Breast epithelium (tissue), 4 donors: ENCODE measurements around the gene MT1E. TPM values are rescaled to one million over a fixed set of nuclear protein-coding genes. Genes with fewer than 3 reads are reported as not detected.

Source experiments
- DNase-seq, 2 donors: peaks; one replicate each; pipeline ENCODE4 v3.0.0-alpha.2; 2019; ENCODE audit warnings: low spot score in 2 of 2
- H3K27ac ChIP-seq, 2 donors: fragments of 200-600 bp; sonication (generic) in 1 of 2; one replicate each; pipeline ENCODE4 v1.5.1; 2016 to 2019; ENCODE audit warnings: mild to moderate bottlenecking in 1 of 2
- H3K27me3 ChIP-seq, 2 donors: fragments of 200-600 bp; sonication (generic) in 1 of 2; one replicate each; pipeline versions ENCODE4 v1.5.1 to v1.6.0; 2017 to 2019; ENCODE audit warnings: control low read depth in 1 of 2, mild to moderate bottlenecking in 1 of 2
- H3K36me3 ChIP-seq: fragments of 200-600 bp; one replicate; pipeline ENCODE4 v1.5.1; 2019
- H3K4me1 ChIP-seq, 2 donors: fragments of 200-600 bp; sonication (generic); one replicate each; pipeline ENCODE4 v1.5.1; 2016 to 2019; ENCODE audit warnings: control low read depth in 1 of 2
- H3K4me3 ChIP-seq, 3 donors: fragments of 200-600 bp; sonication (generic); 1 replicate in 2 of 3; 2 replicates in 1 of 3; pipeline ENCODE4 v1.5.1; 2016 to 2019; ENCODE audit warnings: mild to moderate bottlenecking in 3 of 3, moderate library complexity in 2 of 3
- H3K9me3 ChIP-seq, 2 donors: fragments of 200-600 bp; sonication (generic) in 1 of 2; one replicate each; pipeline ENCODE4 v1.5.1; 2016 to 2019; ENCODE audit warnings: control low read depth in 1 of 2
- POLR2A ChIP-seq: fragments of 450-650 bp; IDR thresholded peaks from one replicate; pipeline ENCODE4 v1.6.1; 2016; ENCODE audit warnings: antibody characterized with exemption, mild to moderate bottlenecking, moderate library complexity
- POLR2AphosphoS5 ChIP-seq, 3 donors: sonication (generic); formaldehyde crosslinking; IDR thresholded peaks; one replicate each; pipeline ENCODE4 v1.6.1; 2017; ENCODE audit warnings: antibody characterized with exemption in 3 of 3
- intact Hi-C: fragments of 100-400 bp; cut with DNase I; formaldehyde crosslinking; loops from one replicate; pipeline ENCODE4 v1.15.1; 2023; ENCODE audit warnings: low total_unique reads
- total RNA-seq, 3 donors: library from RNA; depleted of rRNA; stranded (reverse); fragments of >200 nt; gene quantifications; one replicate each; pipeline ENCODE4 v1.1.0, GENCODE V29; 2016
- TF ChIP-seq, protein P1 (sequence below), 3 donors: fragments of 450-650 bp; IDR thresholded peaks; one replicate each; pipeline ENCODE4 v1.5.1; 2016 to 2017; ENCODE audit warnings: antibody characterized with exemption in 3 of 3, mild to moderate bottlenecking in 3 of 3, moderate library complexity in 3 of 3

MT1E gene
- total RNA-seq, 3 donors from 2014 or later: 284 to 698 (median 513) TPM

DNA sequence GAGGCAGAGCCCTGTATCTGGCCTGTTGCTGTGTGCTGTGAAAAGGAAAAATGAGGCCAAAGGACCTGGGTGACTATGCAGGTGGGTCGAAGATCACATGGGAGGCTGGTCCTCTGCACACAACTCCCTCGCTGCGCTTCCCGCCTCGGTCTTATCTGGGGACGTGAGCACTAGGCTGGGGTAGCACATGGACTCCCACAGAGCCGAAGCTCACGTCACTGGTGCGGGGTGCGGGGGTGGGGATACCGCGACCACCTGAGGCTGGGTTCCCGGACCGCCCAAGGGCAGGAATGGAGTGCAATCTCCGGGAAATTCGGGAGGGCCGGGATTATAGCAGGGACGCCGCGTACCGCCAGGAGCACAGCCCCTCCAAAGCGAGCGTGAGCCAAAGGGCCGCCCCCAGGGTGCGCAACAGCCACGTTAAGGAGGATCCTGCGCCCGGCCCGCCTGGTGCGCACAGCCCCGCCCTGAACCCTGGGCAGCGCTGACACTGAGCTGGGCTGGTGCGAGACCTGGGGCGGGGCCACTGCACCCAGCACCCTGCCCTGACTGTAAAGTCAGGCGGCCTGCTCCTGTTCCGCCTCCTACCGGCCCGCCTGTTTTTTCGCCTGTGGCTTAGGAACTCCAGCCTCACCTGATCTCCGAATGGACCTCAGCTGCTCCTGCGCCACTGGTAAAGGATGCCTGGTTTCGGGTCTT lies 17.6 kb downstream of the MT1E start:
- Histone ChIP-seq H3K4me1 (no peaks in the 10 kb centered on the region), H3K36me3 (no peaks in the 10 kb centered on the region), H3K4me3 (peak overlapping the region; percentile 9 to 64 (median 51)), H3K27ac (peak overlapping the region in 1 of 2 donors; percentile 80), H3K9me3 (no peaks in the 10 kb centered on the region), H3K27me3 (peaks cover 0 to 4% of the 10 kb centered on the region in 2 donors)
- peak; percentile 59 to 75 for DNase-seq
- TF ChIP-seq, protein P1, sequence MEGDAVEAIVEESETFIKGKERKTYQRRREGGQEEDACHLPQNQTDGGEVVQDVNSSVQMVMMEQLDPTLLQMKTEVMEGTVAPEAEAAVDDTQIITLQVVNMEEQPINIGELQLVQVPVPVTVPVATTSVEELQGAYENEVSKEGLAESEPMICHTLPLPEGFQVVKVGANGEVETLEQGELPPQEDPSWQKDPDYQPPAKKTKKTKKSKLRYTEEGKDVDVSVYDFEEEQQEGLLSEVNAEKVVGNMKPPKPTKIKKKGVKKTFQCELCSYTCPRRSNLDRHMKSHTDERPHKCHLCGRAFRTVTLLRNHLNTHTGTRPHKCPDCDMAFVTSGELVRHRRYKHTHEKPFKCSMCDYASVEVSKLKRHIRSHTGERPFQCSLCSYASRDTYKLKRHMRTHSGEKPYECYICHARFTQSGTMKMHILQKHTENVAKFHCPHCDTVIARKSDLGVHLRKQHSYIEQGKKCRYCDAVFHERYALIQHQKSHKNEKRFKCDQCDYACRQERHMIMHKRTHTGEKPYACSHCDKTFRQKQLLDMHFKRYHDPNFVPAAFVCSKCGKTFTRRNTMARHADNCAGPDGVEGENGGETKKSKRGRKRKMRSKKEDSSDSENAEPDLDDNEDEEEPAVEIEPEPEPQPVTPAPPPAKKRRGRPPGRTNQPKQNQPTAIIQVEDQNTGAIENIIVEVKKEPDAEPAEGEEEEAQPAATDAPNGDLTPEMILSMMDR (IDR thresholded peaks at IDR 0.05): peak; percentile 28 to 29 (median 28)
- TF ChIP-seq POLR2AphosphoS5 (IDR thresholded peaks at IDR 0.05): peak in 1 of 3 donors; percentile 75
- no peak for TF ChIP-seq POLR2A
- intact Hi-C loops: no loop called here

DNA sequence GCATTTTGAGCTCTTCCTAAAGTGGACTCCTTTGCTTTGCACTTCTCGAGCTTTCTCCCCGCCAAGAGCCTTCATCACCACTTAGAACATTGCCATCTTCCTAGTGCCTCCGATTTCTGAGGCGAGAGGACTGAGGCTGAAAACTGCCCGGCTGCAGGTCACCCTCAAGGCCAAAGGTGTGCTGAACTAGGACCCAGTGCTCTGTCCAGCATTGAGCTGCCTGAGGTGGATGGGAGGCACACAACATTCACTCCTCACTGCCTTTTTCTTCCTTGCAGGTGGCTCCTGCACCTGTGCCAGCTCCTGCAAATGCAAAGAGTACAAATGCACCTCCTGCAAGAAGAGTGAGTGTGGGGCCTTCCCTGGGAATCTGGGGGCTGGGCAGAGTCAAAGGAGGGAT lies 18.3 kb downstream of the MT1E start:
- DNase-seq: no peak
- no peaks in the 10 kb centered on the region for H3K9me3 ChIP-seq
- TF ChIP-seq, protein P1 (IDR thresholded peaks at IDR 0.05): no peak
- TF ChIP-seq POLR2A (no peak), POLR2AphosphoS5 (IDR thresholded peaks at IDR 0.05) (no peak)
- H3K27me3 ChIP-seq: no peaks in the 10 kb centered on the region
- no peaks in the 10 kb centered on the region for H3K36me3 ChIP-seq
- H3K27ac ChIP-seq: peak overlapping the region in 1 of 2 donors; percentile 80
- H3K4me3 ChIP-seq: peak overlapping the region in 2 of 3 donors; percentile 51 to 64
- intact Hi-C loops: no loop called here
- H3K4me1 ChIP-seq: no peaks in the 10 kb centered on the region

DNA sequence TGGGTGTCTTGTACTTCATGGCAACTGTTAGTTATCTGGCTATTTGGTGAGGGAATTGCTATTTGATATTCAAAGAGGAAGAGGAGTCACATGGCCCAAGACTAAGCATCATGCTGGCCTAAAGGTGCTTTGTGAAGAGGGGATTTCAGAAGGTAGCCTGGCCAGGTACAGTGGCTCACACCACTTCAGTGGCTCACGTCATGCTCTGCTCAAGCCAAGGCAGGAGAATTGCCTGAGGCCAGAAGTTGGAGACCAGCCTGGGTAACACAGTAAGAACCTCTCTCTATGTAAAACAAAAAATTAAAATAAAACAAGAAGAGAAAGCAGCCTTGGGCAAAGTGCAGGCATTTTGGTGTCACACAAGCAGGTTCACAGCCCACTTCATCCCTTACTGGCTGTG lies 19.7 kb downstream of the MT1E start:
- Histone ChIP-seq H3K9me3 (no peaks in the 10 kb centered on the region), H3K36me3 (no peaks in the 10 kb centered on the region), H3K4me1 (no peaks in the 10 kb centered on the region), H3K27me3 (no peaks in the 10 kb centered on the region), H3K27ac (no peak overlapping the region), H3K4me3 (no peak overlapping the region)
- no peak for DNase-seq
- intact Hi-C loops: no loop called here
- TF ChIP-seq POLR2A (no peak), POLR2AphosphoS5 (IDR thresholded peaks at IDR 0.05) (no peak)
- TF ChIP-seq, protein P1 (IDR thresholded peaks at IDR 0.05): no peak

DNA sequence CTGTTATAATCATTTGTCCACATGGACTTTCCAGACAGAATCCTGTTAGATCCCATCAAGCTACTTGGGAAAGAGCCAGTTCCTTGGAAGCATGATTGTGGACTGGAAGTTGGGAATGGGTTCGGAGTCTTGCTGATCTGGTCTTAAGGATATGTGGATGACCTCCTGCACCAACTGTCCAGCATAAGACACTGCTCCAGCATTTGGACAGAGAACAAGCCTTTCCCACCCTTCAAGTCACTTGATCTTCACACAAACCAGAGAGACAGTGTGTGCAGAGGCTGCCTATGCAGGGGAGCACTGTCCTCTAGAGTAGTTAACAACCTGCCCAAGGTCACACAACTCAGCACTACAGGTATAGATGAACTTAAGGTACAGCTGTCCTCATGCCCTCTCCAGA lies 20.3 kb downstream of the MT1E start:
- H3K27ac ChIP-seq: no peak overlapping the region
- H3K4me1 ChIP-seq: no peaks in the 10 kb centered on the region
- TF ChIP-seq, protein P1 (IDR thresholded peaks at IDR 0.05): no peak
- no peak for TF ChIP-seq POLR2AphosphoS5 (IDR thresholded peaks at IDR 0.05)
- TF ChIP-seq POLR2A: no peak
- intact Hi-C loops: no loop called here
- no peak for DNase-seq
- no peaks in the 10 kb centered on the region for H3K36me3 ChIP-seq
- no peaks in the 10 kb centered on the region for H3K9me3 ChIP-seq
- H3K4me3 ChIP-seq: no peak overlapping the region
- no peaks in the 10 kb centered on the region for H3K27me3 ChIP-seq

DNA sequence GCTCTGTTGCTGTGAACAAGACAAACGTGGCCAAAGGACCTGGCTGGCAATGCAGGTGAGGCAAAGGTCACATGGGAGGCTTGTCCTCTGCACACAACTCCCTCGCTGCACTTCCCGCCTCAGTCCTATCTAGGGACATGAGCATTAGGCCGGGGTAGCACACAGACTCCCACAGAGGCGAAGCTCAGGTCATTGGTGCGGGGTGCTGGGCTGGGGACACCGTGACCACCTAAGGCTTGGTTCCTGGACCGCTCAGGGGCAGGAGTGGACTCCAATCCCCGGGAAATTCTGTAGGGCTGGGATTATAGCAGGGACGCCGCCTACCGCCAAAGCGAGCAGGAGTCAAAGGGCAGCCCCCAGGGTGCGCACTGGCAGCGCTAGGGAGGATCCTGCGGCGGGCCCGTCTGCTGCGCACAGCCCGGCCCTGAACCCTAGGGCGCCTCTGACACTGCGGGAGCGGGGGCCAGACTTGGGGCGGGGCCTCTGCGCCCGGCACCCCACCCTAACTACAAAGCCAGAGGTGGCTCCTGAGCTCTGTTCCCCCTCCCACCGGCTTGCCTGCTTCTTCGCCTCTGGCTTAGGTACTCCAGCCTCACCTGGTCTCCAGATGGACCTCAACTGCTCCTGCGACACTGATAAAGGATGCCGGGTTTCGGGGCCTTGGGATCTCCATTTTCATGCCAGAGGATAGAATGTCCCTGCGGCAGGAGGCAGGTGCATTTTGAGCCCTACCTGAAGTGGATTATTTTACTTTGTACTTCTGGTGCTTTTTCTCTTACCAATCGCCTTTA lies 22.3 kb downstream of the MT1E start:
- no peaks in the 10 kb centered on the region for H3K27me3 ChIP-seq
- H3K4me1 ChIP-seq: no peaks in the 10 kb centered on the region

More for the DNA sequence above, 22.3 kb downstream of the MT1E start:
- no peak overlapping the region for H3K27ac ChIP-seq
- TF ChIP-seq POLR2A (no peak), POLR2AphosphoS5 (IDR thresholded peaks at IDR 0.05) (no peak)
- TF ChIP-seq, protein P1 (IDR thresholded peaks at IDR 0.05): no peak
- DNase-seq: no peak
- no peak overlapping the region for H3K4me3 ChIP-seq
- no peaks in the 10 kb centered on the region for H3K36me3 ChIP-seq
- intact Hi-C loops: no loop called here
- no peaks in the 10 kb centered on the region for H3K9me3 ChIP-seq
